GM19351 (cell line): Measurements from ENCODE around the gene ASH1L.
"Not testable (repeated sequence)": the region's sequence is repeated elsewhere in the genome, so short reads cannot be mapped to it uniquely, and the experiment has no call there.

Experiments
- ATAC-seq: cut with Tn5 transposase; IDR thresholded peaks from one replicate; pipeline ENCODE4 v1.9.1; 2021; ENCODE audit warnings: mild to moderate bottlenecking, moderate library complexity; ENCODE audit not compliant: unreplicated experiment

The ASH1L gene

DNA sequence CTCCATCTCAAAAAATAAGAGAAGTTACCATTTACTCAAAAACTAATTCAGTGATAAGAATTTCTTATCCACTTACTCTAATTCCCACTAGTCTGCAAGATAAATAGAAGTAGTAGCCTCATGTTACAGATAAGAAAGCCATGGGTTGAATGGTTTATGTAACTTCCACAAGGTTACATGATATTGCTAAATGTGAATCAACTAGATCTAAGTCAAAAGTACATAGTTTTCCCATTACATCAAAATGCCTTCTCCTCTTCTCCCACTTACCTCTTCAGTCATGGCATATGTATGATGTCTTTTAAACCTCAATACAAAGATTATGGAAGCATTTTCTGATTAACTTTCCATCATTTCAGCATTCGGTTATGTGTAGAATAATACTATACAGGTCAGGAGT is 108.5 kb downstream of the ASH1L start:
- ATAC-seq = no peak

DNA sequence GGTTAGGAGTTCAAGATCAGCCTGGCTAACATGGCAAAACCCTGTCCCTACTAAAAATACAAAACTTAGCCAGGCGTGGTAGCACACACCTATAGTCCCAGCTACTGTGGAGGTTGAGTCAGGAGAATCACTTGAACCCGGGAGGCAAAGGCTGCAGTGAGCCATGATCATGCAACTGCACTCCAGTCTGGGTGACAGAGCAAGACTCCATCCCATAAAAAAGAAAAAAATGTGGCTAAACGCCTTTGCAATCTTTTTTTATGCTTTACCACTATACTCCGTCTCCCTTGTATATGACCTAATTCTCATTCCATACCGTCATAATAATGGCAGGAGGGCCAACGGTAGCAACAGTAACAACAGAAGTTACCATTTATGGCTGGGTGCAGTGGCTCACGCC is 109.5 kb downstream of the ASH1L start:
- ATAC-seq = no peak

DNA sequence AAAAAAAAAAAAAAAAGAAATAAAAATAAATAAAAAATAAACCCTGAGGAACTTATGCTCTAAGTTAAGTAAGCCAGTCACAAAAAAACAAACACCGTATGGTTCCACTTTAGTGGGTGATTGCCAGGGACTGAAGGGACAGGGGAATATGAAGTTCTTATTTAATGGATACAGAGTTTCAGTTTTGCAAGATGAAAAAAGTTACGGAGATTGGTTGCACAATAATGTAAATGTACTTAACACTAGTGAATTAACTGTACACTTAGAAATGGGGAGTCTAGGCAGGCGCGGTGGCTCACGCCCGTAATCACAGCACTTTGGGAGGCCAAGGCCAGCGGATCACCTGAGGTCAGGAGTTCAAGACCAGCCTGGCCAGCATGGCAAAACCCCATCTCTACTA is 111.4 kb downstream of the ASH1L start:
- ATAC-seq = no peak

DNA sequence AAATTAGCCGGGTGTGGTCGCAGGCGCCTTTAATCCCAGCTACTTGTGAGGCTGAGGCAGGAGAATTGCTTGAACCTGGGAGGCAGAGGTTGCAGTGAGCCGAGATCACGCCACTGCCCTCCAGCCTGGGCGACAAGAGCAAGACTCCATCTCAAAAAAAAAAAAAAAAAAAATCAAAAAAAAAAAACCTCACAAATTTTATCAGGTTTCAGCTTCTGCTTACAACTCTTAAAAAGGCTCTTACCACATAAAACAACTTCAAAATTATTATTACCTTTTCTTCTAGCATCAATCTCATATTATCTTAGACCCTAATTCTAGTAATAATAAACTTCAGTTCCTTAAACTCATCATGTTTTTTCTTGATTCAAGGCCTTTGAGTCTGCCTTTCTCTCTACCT is 120.2 kb downstream of the ASH1L start:
- not testable (repeated sequence) for ATAC-seq

DNA sequence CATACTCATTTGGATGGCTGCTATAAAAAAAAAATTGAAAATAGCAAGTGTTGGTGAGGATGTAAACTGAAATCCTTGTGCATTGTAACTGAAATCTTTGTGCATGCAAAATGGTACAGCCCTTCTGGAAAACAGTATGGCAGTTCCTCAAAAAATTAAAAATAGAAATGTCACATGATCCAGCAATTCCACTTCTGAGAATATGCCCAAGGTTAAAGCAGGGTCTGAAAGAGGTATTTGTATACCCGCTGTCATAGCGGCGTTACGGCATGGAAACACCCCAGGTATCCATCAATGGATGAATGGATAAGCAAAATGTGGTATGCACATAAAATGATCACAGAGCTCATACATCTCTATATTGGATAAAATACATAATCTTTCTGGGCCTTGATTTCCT is 125.2 kb downstream of the ASH1L start:
- ATAC-seq = no peak

DNA sequence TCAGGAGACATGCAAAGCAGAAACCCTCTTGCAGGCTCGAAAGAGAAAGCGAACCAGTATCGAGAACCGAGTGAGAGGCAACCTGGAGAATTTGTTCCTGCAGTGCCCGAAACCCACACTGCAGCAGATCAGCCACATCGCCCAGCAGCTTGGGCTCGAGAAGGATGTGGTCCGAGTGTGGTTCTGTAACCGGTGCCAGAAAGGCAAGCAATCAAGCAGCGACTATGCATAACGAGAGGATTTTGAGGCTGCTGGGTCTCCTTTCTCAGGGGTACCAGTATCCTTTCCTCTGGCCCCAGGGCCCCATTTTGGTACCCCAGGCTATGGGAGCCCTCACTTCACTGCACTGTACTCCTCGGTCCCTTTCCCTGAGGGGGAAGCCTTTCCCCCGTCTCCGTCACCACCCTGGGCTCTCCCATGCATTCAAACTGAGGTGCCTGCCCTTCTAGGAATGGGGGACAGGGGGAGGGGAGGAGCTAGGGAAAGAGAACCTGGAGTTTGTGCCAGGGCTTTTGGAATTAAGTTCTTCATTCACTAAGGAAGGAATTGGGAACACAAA is 128.7 kb downstream of the ASH1L start:
- not testable (repeated sequence) for ATAC-seq

DNA sequence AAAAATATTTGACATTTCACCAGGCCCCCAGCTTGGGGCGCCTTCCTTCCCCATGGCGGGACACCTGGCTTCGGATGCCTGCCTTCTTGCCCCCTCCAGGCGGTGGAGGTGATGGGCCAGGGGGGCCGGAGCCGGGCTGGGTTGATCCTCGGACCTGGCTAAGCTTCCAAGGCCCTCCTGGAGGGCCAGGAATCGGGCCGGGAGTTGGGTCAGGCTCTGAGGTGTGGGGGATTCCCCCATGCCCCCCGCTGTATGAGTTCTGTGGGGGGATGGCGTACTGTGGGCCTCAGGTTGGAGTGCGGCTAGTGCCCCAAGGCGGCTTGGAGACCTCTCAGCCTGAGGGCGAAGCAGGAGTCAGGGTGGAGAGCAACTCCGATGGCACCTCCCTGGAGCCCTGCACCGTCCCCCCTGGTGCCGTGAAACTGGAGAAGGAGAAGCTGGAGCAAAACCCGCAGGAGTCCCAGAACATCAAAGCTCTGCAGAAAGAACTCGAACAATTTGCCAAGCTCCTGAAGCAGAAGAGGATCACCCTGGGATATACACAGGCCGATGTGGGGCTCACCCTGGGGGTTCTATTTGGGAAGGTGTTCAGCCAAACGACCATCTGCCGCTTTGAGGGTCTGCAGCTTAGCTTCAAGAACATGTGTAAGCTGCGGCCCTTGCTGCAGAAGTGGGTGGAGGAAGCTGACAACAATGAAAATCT is 129.3 kb downstream of the ASH1L start:
- ATAC-seq = not testable (repeated sequence)

DNA sequence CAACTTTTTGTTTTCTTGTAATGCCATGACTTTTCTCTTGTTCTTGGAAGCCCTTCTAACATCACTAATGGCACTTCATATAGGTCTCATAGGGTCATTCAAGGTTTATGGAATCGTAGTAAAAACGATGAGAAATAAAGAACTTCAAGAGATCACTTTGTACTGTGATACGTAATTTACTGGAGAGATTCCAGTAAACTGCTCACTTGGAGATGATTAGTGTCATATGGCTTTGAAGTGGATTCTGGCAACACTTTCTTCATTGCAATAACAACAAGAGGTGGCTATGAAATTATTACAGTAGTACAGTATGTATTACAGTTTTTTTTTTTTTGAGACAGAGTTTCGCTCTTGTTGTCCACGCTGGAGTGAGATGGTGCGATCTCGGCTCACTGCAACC is 138.5 kb downstream of the ASH1L start:
- ATAC-seq = no peak

DNA sequence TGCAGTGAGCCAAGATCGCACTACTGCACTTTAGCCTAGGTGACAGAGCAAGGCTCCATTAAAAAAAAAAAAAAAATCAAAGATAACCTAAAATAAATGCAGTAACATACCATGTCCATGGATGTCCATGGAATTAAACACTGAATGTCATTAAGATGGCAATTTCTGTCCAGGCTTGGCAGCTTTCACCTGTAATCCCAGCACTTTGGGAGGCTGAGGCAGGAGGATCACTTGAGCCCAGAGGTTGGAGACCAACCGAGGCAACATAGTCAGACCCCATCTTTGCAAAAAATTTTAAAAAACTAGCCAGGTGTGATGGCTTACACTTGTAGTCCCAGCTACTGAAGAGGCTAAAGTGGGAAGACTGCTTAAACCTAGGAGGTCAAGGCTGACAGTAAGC is 141.8 kb downstream of the ASH1L start:
- ATAC-seq = no peak

DNA sequence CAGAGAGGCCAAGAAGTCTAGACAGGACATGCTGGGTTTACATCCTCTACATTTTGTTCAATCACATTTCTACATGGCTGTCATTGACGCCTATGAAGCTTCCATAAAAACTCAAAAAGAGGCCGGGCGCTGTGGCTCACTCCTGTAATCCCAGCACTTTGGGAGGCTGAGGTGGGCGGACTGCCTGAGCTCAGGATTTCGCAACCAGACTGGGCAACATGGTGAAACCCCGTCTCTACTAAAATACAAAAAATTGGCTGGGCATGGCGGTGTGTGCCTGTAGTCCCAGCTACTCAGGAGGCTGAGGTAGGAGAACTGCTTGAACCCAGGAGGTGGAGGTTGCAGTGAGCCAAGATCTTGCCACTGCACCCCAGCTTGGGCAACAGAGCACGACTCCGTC is 150.8 kb downstream of the ASH1L start:
- not testable (repeated sequence) for ATAC-seq

DNA sequence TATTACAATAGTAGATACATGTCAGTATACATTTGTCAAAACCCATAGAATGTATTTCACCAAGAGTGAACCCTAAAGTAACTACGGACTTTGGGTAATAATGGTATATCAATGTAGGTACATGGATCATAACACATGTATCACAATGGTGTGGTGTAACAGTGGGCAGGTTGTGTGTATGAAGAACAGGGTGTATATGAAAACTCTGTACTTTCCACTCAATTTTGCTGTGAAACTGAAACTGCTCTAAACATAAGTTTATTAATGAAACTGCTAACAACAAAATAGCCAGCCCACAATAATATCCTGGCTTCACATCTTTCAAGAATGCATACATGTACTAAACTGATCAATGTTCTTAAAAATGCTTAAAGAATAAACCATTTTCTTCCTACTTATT is 151.7 kb downstream of the ASH1L start:
- no peak for ATAC-seq

DNA sequence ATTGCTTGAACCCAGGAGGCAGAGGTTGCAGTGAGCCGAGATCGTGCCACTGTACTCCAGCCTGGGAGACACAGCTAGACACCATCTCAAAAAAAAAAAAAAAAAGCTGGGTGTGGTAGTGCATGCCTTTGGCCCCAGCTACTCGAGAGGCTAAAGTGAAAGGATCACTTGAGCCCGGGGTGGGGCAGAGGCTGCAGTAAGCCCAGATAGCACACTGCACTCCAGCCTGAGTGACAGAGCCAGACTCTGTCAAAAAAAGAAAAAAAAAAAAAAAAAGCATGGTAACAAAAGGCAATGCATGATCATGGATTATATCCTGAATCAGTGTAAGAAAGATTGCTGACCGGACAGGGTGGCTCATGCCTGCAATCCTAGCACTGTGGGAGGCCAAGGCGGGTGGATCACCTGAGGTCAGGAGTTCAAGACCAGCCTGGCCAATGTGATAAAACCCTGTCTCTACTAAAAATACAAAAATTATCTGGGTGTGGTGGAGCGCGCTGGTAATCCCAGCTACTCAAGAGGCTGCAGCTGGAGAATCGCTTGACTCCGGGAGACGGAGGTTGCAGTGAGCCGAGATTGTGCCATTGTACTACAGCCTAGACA is 165.6 kb downstream of the ASH1L start:
- no peak for ATAC-seq

DNA sequence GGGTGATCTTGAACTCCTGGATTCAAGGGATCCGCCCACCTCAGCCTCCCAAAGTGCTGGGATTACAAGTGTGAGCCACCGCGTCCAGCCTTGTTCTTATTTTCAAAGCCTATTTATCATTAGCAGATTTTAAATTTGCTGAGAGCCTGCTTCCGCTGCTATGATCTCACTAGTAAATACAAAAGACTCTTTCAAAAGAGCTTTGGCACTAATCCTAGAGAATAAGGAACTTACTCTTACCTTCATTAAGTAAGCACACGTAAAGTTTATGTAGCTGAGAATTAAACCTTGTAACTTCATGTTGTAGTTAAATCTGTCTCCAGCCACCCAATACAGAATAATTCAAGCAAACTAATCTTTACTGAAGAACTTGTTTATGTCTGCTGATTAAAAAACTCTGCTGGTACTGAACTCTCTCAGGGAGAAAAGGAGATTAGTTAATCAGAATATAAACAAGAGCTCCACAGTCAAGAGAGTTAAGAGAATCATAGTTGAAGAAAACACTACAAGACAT is 169.6 kb downstream of the ASH1L start:
- no peak for ATAC-seq

DNA sequence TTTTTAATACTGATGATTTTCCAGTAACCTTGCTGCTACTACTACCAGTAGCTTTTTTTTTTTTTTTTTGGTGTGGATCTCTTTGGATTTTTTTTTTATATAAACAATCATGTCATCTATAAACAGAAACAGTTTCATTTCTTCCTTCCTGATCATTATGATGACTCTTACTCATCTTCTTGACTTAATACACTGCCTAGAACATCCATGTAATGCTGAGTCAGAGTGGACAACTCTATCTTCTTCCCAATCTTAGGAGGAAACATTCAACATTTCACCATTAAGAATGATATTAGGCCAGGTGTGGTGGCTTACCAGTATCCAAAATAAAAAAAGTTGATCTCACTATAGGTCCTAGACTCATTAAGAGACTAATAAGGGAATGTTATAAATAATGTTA is 172.8 kb downstream of the ASH1L start:
- no peak for ATAC-seq

DNA sequence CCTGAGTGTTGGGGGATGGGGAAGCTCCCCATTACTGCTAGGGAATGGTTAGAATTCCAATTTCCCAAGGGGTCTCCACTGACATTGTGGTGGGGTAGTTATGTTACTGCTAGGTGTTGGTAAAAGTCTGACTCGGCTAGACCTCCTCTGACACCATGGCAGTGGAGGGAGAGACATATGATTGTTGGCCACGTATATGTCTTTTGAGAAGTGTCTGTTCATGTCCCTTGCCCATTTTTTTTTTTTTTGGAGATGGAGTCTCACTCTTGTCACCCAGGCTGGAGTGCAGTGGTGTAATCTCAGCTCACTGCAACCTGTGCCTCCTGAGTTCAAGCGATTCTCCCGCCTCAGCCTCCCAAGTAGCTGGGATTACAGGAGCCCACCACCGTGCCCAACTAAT is 176.8 kb downstream of the ASH1L start:
- not testable (repeated sequence) for ATAC-seq

DNA sequence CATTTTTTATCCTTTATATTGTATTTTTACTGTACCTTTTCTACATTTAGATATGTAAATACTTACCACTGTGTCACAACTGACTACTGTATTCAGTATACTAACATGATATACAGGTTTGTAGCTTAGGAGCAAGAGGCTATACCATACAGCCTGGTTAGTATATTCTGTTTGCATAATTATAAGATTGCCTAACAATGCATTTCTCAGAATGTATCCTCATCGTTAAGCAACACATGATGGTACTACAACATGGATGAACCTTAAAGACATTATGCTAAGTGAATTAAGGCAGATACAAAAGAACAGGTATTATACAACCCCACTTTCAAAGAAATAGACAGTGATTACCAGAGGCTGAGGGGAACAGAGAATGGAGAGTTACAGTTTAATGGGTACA is 179.2 kb downstream of the ASH1L start:
- no peak for ATAC-seq

DNA sequence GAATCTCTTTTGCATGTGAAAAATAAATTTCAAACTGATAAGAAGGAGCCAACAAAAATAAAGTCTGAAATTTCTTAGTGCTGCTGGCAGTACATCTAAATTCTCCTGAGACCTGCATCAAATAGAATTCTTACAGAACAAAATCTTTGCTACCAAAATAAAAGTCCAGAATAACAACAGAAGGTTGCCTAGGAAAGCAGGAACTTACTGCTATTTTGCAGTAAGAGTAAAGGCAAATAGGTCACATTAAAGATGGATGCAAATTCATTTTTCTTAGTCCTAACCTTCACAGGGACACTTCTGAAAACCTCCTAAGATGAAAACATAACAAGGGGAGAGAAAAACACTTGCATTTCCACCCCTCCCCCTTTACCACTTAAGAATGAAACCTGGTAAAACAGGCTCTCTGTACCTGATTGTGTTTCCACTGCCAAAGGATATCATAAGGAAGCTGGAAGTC is 182.9 kb downstream of the ASH1L start:
- no peak for ATAC-seq

DNA sequence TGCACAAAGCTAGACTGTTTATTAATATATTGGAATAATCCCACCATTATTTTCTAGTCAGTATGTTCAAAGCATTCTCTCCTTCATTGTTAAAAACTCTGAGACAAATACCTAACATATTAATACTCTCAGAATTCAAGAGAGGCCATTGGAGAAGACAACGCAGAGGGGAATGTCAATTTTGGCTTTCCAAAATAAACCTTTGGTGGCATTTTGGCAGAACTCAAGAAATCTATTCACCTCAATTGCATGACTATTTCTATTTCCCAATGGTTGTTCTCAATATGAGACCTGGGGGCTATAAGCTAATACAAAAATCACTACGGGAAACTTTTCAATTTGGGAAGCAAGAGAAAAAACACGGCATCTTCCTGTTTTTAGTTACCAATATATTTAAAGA is 183.4 kb downstream of the ASH1L start:
- ATAC-seq = no peak

DNA sequence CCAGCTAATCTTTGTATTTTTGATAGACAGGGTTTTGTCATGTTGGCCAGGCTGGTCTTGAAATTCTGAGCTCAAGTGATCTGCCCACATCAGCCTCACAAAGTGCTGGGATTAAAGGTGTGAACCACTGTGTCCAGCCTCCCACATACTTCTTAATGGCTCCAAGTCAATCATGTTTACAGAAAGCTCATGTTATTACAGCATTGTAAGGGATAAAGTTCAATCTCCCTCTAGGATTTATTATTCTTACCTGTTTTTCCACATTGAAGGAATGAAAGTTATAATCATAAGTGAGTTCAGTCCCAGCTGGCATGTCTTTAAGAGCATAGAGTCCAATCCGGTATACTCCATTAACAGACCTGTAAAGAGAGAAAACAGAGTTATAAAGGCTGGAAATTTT is 202.6 kb downstream of the ASH1L start:
- no peak for ATAC-seq

DNA sequence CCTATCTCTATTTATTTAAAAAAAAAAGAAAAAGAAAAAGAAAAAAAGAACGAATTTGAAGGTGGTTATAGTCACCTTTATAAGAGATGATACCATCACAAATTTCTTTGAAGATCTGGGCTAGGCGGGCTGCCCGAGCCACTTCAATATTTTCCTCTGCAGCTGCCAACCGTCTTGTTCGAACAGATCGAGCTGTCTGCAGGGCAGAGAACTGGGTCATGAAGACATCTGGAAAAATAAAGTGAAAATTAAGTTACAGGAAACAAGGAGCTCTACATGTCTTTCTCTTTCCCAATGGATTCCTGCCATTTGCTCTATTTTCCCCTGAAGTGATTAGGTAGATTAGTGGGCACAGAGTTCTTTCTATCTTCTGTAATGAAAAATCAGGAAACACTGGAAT is 210.0 kb downstream of the ASH1L start:
- no peak for ATAC-seq

DNA sequence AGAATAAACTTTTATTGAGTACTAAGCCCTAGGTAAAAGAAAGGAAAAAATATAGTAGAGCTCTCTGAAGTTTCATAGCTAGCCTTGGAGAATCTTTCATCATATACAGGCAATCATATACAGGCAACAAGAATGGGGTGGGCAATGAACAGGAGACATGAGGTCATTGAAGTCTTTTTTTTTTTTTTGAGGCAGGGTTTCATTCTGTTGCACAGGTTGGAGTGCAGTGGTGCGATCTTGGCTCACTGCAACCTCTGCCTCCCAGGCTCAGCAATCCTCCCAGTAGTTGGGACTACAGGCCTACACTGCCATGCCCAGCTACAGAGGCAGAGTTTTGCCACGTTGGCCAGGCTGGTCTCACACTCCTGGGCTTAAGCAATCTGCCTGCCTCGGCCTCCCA is 219.8 kb downstream of the ASH1L start:
- no peak for ATAC-seq

DNA sequence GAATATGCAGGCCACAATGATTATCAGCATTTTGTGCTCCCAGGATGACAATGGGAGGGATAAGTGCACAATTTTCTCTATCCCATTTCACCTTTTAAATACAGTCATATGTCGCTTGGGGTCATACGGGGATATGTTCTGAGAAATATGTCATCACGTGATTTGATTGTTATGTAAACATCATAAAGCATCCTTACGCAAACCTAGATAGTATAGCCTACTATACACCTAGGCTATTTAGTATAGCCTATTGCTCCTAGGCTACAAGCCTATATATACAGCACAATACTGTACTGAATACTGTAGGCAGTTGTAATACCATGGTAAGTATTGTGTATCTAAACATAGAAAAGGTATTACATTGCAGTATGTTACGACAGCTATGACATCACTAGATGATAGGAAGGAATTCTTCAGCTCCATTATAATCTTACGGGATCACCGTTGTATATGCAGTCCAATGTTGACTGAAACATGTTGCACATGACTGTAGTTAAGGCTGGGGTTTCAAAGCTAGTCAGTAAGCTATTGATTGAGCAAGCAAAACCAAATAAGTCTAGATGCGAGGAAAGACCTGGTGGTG is 223.0 kb downstream of the ASH1L start:
- no peak for ATAC-seq
